NK-92 (cell line): ENCODE measurements around the gene LCTL.

Experiments
- DNase-seq: peaks from one replicate; lab custom pipeline; 2025; ENCODE audit not compliant: unreplicated experiment; lab: John Stamatoyannopoulos, UW

Gene LCTL

GRCh38 chr15:66565741-66566144, at the start of gene LCTL:
Gene LCTL, minus strand, starts transcription at chr15:66565998. Its CDS starts 633 bp downstream, at chr15:66565365.
- DNase-seq = no peak

DNA sequence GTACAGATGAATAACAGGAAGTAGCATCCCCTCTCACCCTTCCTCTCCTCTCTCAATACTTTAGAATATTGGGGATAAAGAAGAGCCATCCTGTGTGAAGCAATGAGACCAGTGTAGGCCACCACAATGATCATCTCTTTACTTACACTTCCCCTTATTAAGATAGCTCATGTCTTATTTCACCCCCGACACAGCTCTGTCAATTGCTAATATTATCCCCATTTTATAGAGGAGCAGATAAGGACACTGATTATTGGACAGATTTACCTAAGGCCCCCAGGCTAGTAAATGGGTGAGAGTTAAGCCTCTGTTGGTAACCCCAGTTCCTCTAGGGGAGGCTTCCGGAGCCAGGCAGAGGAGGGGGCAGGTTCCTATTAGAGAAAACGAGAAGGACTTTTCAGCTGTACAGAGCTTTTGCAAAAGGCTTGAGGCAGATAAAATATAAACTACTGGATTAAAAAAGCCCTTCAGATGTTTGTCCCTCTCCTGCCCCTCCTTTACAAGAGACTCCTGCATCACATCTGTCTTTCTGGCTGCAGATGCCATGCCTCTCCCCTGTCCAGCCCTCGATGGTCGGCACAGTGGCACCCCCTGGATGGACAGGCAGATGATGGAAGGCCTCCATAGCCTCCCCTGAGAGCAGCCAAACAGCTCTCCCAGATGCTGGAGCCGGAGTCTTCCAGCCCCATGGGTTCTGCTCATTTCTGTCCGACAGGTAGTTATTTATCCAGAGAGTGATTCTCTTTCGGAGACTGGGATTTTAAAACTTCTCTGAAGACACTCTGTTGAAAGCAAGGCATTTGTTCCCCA, 49.4 kb upstream of the LCTL start:
- DNase-seq = no peak

GRCh38 chr15:66614456-66614855, 48.7 kb upstream of the LCTL start:
- DNase-seq = no peak

DNA sequence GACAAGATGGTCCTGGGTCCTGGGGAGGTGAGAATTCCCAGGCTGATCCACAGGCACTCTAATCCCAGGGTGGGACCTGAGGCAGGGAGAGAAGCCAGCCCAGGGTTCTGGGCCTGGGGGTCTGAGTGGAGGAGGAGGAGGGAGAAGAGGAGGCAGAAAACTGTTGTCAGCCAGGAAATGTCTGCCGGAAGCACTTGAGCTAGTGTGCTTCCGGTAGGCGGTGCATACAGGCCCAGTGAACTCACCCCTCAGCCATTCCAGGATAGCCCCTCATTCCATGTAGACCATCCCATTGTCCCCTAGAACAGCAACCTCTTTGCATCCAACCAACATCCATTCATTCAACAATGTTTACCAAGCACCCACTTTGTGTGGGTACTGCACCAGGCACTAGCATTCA, 47.9 kb upstream of the LCTL start:
- DNase-seq = no peak

DNA sequence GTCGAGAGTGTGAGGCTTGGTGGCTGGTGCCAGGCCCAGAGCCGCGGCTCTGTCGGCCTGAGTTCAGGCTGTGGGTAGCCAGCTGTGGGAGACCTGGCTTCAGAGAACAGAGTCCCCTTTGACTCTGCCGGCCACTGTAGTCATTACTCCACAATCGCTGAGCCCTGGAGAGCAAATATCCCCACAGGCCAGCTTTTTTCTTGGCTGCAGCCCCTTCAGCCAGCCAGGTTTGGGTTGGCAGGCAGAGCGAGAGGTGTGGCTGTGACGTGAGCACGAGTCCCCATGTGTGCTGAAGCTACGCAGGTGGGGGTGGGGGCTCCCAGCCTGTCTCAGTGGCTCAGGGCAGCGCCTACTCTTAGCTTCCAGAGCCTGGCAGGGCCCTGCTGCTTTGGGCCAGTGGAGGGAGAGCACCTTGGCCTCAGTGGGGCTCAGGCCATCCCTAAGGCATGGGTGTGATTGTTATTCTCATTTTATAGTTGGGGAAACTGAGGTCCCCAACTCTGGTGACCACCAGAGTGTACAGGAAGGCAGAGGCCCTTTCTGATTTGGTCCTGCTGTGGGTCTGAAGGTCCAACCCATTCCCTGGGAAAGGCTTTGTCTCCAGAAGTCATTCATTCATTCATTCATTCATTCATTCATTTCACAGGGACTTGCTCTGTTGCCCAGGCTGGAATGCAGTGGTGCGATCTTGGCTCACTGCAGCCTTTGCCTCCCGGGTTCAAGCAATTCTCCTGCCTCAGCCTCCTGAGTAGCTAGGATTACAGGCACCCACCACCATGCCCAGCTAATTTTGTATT, 45.7 kb upstream of the LCTL start:
- no peak for DNase-seq

- no peak for DNase-seq
Measured at GRCh38 chr15:66609876-66610275, 44.1 kb upstream of the LCTL start.

DNA sequence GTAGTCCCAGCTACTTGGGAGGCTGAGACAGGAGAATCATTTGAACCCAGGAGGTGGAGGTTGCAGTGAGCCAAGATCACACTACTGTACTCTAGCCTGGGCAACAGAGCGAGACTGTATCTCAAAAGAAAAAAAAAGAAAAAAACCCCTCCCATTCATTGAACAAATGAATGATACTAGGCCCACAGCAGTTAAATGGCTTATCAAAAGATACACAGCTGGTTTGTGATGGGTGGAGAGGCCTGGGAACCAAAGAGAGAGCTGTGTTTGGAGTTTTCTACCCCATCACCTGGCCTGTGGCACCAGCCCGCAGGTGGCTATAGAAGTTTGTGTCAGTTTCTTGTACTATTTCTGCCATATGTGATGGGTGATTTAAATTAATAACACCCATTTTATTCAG, 43.1 kb upstream of the LCTL start:
- DNase-seq = no peak

- no peak for DNase-seq
Measured at GRCh38 chr15:66608159-66608558, 42.4 kb upstream of the LCTL start.

GRCh38 chr15:66603301-66604179, 37.7 kb upstream of the LCTL start:
- DNase-seq = no peak

DNA sequence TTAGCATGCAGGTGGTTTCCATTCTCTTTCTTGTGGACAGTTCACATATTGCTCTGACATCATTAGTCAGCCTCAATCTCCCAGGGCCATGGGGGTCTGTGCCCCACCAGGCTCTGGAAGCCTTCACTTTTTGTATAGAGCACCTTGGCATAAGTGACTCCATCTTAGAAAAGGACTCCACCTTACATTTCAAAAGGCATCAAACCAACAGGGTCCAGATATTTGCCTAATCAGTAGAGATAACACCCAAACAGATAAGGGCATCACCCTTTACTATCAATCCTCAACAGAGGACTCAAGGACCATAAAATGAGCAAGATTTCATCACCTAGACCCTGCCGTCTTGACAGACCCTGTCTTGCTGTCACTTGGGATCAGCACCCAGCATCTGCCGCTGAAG, 35.7 kb upstream of the LCTL start:
- no peak for DNase-seq

- DNase-seq = no peak
Measured at GRCh38 chr15:66600240-66600627, 34.4 kb upstream of the LCTL start.

DNA sequence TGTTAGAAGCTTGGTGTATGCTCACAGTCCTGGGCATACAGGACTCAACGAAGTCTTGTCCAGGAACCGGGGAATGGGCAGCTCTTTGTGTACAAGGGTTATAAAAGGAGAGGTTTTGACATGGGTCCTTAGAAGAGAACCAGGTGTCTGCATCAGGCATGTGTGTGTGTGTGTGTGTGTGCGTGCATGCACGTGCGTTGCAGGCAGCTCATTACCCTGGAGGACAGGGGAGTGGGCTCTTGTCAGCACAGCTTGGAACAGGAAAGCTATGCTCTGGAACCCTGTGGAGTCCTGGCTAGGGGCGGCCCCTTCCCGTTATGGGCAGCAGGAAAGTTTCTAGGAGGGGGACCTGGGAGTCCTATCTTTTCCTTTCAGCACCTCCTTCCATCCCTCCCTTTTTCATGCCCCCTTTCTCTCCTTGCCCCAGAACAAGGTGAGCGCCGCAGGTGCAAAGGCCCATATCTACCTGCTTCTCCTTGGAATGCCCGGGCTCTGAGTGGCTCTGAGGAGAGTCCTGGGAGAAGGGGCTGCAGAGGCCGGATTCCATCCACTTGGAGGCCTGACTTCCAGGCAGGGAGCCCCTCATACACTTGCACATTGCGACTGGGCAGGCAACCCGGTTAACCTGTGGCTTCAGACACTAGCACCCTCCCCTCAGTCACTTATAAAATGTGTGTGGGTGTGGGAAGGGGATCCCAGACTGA, 33.9 kb upstream of the LCTL start:
- DNase-seq = no peak

DNA sequence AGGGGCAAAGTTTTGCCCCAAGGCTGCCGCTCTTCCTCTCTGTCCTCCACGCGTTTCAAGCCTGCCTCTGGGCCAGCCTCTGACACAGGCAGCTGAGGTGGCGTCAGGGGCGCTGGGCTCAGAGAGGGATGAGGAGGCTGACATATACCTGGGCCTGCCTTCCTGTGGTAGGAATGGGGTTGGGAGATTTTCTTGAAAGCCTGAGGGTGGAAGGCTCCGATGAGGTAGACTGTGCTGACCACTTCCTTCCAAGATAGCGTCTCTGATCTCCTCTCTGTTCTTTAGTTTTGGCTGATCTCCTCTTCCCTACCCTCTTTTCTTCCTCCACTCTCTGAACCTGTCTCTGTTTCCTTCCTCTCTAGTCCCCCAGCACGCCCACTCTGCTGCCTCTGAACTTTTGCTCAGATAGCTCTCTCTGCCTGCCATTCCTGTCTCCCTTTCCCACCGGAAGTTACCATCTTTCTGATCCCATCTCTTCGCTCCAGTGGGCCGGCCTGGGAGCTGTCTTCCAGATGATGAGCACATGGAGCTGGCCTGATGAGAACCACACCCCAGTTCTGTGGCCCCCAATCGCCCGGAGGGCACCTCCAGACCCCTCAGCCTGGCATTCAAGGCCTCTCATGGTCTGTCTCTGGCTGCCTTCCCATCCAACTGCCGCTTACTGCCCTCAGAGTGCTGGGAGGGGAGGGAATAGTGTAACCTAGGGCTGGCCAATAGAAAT, 32.5 kb upstream of the LCTL start:
- DNase-seq = no peak

GRCh38 chr15:66595931-66596545, 30.2 kb upstream of the LCTL start:
- no peak for DNase-seq

GRCh38 chr15:66595332-66595731, 29.5 kb upstream of the LCTL start:
- no peak for DNase-seq

- no peak for DNase-seq
Measured at GRCh38 chr15:66594836-66595235, 29.0 kb upstream of the LCTL start.

GRCh38 chr15:66594344-66594743, 28.5 kb upstream of the LCTL start:
- DNase-seq = no peak

DNA sequence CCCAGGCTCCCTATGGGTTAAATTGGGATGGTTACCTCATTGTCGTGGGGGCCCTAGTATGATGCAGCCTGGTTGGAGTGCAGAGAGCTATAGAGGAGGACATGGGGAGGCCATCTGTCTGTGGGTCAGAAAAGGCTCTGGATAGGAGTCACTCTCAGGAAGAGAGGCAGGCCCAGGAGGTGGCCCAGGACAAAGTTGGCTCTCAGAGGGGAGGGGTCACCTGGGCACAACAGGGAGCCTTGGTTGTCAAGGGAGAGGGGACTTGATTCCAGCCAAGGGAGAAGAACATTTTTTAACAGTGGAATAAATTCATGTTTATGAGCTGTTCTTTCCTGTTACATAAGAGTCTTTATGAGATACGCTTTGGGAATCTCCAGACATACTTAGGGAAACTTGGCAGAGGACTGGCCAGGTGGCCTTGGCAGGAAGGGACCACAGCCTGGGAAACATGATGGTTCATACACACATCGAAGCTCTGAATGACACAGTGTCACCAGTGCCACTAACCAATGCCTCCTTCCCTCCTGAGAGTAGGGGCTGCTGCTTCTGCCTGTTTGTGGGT, 27.5 kb upstream of the LCTL start:
- no peak for DNase-seq

- DNase-seq = no peak
Measured at GRCh38 chr15:66592505-66593218, 26.9 kb upstream of the LCTL start.
